ENCODE results near the gene ZMYM2.

ZMYM2 gene

GRCh38 chr13:20137875-20138274 is 179.3 kb downstream of the ZMYM2 start:
- no peak for DNase-seq

GRCh38 chr13:20140487-20140886 is 182.0 kb downstream of the ZMYM2 start:
- no peak for DNase-seq

Measured in CD4-positive, alpha-beta T cell treated with Interferon gamma for 1 hour (primary cell).